HG02763 (cell line): ENCODE results near the gene AIFM1.

ENCODE experiments used
- ATAC-seq: cut with Tn5 transposase; IDR thresholded peaks from one replicate; pipeline ENCODE4 v1.9.1; 2021; ENCODE audit warnings: mild to moderate bottlenecking, moderate library complexity; ENCODE audit not compliant: unreplicated experiment

AIFM1 gene

DNA sequence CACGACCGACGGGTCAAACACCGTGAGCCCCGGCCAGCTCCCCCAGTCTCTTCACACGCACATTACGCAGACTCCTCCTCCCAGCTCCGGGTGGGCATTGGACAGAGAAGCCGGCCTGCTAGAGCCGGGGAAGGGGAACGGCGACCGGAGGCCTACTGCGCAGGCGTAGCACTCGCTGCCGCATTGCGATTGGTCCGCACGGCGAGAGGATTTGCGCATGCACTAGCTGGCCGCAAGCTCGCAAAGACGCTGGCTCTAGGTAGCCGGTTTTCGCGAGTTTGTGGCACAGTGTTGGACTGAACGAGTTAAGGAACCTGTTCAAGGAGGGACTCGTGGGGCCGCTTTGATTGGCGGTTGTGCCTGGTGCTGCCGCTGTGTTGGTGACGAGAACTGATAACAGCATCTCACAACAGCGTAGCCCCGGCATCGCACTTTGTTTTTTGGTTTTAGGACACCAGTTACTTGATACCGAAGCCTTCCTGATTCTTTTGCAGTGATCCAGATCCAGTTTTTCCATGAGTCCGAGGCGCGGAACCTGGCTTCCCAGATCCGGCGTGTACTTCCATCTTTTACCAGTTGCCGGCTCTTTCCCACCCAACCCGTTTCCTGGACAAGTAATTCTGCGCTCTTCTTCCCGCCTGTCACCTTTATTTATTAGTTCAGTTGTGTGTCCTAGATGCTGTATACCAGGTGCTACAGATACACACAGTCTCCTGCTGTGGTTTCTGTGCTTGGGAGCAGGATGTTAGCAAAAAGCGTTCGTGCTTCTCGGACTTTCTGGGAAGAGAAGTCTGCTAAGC, at the start of gene AIFM1:
Gene AIFM1, minus strand, starts transcription at position 139 of the 800 bp plus-strand sequence. CDS start 185 bp downstream, outside the sequence.
- peak; percentile 86 for ATAC-seq

DNA sequence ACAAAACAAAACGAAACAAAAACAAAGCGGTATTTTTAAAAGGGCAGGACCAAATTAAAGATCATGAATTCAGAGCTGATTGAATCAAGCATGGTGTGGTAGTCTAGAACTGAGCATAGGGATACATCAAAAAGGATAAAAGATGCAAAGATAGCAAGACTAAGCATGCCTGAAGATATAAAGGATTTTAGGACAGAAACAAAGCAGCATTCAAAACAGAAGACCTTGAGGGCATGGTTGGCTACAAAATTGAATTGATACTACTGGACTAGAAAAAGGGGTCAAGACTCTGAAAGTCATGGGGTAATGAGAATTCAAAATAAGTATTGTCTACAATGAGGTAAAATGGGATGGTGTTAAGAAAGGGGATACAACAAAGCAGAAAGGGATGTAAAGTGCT, 47.7 kb upstream of the AIFM1 start:
- ATAC-seq = no peak

DNA sequence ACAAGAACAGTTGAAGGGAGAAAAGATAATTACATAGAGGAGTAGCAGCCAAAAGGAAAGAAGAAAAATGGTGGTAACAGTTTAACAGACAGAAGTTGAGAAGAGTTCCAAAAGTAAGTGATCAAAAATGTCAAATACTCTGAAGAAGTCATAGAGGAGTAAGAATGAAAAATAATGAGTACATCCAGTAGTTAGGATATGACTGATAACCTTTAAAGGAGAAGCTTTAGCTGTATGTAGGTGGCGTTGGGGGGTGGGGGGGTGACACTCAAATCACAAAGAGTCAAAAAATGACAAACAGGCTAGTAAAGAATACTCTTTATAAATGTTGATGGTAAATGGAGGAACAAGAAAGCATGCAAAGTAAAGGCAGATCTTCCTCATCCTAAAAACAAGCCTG, 46.7 kb upstream of the AIFM1 start:
- no peak for ATAC-seq

DNA sequence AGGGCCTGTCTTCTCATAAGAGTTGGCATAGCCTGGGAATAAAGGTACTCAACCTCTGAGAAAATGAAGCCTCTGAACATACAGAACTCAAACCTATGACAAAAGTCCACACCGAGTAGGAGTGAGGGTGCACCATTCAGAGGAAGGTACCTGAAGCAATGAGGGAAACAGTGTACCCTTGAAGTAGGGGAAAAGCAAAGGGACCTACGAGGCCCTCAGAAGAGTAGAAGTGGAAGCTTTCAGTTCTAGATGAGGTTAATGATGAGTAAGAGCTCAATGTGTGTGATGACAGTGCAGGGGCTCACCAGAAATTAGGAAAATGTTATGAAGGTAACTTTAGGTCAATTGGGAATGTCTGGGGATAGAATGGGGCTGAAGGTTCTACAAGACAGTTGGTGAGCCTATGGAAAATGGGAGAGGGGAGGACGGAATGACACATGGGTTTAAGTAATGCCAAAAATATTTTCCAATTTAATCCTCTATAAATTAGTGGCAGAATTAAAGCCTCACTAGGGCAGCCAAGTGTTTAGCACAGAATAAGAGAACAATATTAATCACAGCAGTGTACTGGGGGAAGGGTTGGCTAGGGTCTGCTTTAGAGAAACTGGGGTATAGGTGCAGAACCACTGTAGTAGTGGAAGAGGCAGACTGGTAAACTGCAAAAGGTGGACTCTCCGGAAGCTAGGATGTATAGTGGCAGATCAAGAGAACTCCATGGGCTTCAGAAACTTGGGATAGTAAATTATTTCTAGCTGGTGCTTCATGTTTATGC, 46.0 kb upstream of the AIFM1 start:
- no peak for ATAC-seq

DNA sequence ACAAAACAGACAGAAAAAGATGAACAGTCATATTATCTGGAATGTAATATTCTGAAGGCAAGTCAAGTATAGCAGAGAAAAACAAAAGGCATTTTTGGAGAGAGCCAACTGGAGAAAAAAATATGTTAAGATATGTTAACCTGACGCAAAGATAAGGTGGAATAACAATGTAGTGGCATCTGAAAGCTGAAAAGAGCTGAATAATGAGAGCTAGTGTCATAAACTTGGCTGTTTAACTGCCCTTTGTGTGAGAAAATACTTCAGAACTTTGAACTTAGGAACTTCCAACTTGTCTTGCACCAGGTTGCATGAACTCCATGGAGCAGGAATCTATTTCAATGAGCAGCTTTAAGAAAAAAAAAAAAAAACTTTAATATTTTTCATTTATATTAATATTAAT, 39.0 kb upstream of the AIFM1 start:
- no peak for ATAC-seq

DNA sequence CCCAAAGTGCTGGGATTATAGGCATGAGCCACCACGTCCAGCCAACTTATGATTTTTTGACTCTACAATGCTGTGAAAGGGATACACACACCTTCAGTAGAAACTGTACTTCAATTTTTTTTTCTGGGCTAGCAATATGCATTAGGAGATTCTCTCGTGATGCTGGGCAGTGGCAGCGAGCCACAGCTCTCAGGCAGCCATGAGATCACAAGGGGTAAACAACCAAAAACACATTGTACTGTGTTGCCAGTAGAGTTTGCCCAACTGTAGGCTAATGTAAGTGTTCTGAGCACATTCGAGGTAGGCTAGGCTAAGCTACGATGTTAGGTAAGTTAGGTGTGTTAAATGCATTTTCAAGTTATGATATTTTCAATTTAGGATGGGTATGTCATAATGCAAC, 31.8 kb upstream of the AIFM1 start:
- ATAC-seq = no peak

DNA sequence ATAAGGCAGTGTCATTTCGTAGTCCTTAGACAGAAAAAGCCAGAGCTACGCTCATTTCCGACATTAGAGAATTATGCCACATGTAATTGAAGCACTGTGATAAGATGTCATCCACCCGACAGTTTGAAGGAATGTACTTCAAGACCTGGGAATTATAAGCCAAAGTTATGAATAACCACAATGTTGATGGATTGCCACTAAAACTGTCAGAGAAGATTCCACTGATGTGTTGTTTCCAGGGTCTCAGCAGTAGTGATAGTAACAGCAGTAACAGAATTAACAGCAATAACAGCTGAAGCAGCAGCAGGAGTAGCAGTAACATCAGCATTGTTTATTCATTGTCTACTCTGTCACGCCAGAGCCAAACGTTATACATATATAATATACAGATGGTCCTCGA, 30.8 kb upstream of the AIFM1 start:
- no peak for ATAC-seq

DNA sequence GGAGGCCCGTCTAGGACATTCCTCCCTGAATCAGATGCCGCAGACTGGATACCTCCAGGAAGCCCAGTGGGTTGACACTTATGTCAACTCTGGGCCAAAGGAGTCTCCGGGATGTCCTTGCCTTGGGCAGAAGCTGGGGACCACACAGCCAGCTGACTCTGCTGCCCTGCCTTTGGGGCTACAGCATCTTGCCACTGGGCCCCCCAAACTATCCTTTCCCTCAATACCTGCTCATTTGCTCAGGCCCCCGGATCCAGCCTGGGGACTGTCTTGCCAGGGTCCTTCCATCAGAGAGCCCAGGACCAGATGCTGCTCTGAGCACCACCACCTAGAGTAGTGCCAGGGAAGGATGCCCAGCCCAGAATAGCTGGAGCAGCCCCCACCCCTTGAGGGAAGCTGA, 25.2 kb upstream of the AIFM1 start:
- ATAC-seq = no peak

DNA sequence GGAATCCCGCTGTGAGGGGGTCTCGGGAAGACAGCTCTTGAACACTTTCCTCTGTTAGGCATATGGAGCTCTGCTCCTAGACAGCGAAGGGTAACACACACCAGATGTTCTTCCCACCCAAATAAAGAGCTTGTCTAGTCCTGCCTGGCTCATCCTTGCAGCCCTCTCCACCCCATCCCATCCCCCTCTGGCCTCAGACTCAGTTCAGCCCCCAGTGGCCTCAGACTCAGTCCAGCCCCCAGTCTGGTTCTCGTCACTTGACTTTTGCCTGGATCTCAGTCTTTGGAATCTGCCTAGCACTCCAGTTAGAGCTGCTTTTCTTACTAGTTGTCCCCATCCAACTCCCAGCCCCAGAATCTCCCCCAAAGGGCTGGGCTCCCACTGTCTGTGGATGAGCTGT, 21.0 kb upstream of the AIFM1 start:
- ATAC-seq = no peak

DNA sequence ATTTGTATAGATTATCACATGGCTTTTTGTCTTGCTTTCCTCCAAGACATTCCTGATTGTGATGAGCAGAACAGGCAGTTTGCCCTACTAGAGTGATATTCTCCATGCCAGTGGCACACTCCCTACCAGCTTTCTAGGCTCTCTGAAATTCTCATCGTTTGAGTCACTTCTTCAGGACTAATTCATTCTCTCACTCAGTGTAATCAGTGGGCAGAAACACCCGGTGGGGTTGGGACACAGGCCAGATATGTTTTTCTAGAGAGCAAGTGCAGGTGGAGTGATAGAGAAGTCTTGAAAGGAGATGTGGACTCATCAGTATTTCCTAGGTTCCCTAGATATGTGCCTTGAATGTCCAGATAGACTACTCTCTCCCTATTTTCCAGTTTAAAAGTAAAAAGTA, 19.2 kb upstream of the AIFM1 start:
- ATAC-seq = no peak

DNA sequence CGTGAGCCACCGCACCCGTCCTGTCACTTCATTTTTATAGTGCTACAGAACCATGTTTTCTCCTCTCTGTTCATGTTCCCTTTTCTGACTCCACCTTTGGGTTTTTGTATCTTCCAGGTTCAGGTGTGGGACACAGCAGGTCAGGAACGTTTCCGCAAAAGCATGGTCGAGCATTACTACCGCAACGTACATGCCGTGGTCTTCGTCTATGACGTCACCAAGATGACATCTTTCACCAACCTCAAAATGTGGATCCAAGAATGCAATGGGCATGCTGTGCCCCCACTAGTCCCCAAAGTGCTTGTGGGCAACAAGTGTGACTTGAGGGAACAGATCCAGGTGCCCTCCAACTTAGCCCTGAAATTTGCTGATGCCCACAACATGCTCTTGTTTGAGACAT, 18.5 kb upstream of the AIFM1 start:
- no peak for ATAC-seq

DNA sequence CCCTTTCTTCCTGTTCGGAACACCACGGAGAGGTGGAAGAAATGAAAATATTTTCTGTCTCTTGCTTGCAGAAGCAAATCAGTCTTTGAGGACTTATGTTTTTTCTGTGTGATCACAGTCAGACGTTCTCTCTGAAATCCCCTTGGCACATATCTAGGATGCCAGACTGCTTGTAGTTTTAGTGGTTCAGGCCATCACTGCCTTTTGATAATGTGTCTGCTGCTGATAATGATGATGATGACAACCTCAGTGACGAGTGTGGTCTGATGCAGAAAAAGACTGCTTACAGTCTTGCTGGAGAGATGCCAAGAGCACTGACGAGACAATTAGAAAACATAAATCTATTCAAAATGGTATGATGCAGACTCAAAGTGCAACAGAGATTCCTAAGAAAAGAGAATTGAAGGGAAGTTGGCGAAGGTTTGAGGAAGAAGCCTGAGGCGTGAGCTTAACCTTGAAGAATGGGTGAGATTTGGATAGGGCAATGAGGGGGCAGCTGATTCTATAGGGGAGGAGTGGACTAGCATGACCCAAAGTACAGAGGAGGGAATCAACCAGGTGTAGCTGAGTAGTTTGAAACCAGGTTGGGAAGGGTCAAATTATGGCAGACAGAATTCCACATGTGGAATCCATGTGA, 14.1 kb upstream of the AIFM1 start:
- ATAC-seq = no peak

DNA sequence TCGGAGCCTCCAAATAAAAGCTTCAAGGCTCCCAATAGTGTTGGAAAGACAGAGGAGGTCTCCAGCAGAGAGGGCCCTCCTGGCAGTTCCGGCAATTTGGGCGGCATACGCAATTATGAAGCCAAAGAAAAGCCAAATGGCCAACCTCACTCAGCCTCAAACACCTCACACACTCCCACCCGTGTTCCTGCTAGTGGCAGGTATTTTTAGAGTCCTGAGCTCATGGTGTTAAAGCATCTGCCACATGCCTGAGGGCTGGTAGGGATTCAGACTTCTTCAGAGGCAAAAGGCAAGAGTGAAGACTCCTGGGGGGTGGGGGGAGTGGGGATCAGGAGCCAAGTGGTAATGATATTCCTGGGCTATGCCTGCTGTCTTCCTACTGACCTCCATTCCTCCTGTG, 13.5 kb upstream of the AIFM1 start:
- no peak for ATAC-seq

DNA sequence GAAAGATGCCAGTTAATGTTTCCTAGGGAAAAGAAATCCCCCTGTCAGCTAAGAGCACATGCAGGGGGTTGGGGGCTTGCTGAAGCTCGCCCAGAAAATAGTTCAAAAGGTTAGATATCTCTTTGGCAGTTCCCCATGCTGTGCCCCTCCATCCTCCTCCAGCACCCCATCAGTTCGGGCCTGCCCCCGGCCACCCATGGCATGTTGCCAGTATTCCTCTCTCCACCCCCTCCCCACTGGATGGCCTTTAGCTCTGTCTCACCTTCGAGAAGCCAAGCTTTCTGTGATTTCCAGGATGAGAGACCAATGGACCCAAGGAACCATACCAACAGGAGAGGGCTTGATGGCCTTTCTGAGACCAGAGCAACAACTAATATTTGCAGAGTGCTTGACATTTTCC, 11.3 kb upstream of the AIFM1 start:
- no peak for ATAC-seq

DNA sequence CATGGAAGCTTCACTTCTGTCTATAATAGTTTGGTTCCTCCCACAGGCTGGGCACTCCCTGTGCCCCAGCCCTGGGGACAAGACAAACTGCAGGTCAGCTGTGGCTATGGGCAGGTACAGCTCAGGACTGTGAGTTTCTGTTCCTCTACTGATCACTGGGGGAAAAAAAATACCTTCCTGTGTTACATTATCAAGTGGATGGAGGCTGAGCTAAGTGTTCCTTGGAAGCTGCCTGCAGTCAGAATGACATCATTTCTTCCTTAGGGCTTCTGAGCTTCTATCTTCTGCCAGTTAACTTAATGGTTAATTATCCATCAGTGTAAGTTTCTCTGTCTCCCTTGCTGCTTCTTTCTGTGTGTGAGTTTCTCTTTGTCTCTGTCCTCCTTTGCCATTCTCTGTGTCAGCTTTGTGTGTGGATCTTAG, 10.7 kb upstream of the AIFM1 start:
- ATAC-seq = peak; percentile 72

DNA sequence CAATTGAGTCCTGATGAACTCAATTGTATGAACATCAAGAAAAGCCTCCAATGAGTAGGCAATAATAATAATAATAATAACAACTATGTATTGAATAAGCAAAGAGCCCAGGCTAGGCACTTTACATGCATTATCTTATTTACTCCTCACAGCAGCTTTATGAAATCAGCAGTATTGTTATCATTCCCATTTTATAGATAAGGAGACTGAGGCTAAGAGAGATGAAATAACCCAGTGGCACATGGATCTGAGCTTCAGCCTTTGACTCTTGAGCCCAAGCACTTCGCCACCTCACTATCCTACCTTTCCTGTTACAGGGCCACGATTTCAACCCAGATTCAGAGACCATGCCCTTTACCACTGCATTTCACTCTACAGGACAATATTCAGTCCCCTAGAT, 9.3 kb upstream of the AIFM1 start:
- no peak for ATAC-seq

DNA sequence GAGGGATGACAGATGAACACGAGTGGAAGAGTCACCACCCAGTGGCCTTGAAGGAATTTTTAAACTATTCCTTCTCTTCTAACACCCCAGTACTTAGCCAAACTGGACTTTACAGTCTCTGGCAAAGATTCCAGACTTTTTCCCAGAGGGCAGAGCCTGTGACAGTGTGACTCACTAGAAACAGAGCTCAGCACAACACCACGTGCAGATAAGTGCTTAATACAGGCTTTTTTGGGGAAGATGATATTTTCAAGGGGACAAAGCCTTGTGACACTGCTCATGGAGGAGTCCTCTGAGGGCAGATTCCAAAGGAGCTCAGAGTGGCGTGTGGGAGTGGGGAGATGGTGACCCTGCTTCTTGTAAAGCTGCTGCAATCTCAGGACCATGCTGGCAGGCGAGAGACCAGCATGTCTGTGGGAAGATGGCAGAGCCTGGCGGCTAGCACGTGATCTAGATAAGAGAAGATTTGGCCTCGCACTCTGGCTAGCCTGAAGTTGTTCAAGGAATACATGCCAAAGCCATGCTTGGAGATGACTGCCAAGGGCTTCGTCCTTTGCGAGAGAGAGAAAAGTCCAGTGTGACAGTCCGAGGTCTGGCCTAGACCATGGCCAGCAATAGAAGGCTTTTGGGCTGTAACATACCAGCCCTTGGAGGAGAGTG, 8.5 kb upstream of the AIFM1 start:
- no peak for ATAC-seq

DNA sequence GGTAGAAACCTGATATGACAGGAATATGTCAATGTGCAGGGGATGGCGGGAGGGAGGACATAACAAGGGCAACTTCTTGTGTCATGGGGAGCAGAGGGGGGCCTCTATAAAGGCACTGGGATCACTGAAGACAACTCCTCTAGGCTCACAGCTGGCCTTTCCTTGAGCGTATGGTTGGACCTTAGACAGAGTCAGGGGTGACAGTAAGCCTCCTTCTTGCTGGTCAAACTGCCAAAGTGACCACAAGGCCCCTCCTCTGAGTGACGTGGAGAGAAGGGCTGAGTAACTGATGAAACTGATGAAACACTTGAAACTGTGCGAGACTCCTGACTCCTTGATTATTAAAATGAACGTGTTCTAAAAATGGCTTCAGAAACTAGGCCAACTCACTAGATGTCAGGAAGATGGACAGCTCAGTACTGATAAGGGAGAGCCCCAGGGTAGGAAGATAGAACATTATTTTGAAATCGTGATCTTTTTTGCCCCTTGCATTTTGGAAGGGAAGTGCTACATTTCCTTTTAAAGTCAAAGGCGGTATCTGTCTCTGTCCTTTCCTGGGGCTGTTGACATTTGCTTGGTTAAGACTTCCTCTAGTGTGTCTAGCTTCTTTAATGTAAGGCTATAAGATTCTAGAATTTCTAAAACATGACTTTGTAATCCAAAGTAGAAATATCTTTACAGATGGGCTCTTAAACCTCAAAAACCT, 7.7 kb upstream of the AIFM1 start:
- ATAC-seq = peak; percentile 30

DNA sequence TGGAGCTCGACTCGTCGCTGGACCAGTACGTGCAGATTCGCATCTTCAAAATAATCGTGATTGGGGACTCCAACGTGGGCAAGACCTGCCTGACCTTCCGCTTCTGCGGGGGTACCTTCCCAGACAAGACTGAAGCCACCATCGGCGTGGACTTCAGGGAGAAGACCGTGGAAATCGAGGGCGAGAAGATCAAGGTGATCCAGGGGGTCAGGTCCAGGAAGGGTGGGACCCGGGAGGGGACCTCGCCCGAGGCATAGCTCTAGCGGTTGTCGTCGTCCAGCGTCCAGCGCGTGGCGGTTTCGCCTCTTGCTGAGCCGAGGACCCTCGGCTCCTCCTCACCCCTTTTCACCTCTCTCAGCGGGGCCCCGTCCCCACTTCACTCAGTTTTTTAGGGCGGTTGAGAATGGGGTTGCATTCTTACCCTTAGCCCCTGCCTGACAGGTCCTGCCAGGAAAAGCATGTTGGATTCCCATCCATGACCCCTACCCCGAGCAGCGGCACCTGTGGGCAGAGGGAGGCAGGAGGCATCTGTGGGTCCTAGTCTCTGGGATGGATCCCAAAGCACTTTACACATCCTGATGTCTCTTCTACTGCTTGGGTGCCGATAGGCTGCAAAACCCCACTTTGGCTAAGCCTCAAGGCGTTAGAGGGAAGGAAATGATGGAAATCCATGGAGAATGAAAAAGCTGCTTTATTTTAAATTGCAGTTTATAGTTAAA, 6.6 kb upstream of the AIFM1 start:
- no peak for ATAC-seq
